K562 (cell line): Measurements from ENCODE around the gene TAS2R40. TPM values are rescaled to one million over a fixed set of nuclear protein-coding genes. Genes with fewer than 3 reads are reported as not detected.

ENCODE experiments used
- ATF2 ChIP-seq: sonication (generic); formaldehyde crosslinking; IDR thresholded peaks from 2 replicates; pipeline ENCODE4 v1.8.1; 2022; ENCODE audit warnings: missing genetic modification reagents
- CGGBP1 ChIP-seq: fragments of 250-450 bp; sonication (Bioruptor Pico); IDR thresholded peaks from 2 replicates; pipeline ENCODE4 v1.9.0; 2021; ENCODE audit warnings: mild to moderate bottlenecking
- E2F8 ChIP-seq: fragments of 450-650 bp; IDR thresholded peaks from 2 replicates; pipeline ENCODE4 v1.7.1; 2018; ENCODE audit warnings: mild to moderate bottlenecking, low read depth; ENCODE audit not compliant: partially characterized antibody
- EP400 ChIP-seq: fragments of 450-650 bp; IDR thresholded peaks from 2 replicates; pipeline ENCODE4 v1.6.1; 2017; ENCODE audit warnings: antibody characterized with exemption, mild to moderate bottlenecking, moderate library complexity
- FOXK1 ChIP-seq: sonication (generic); formaldehyde crosslinking; IDR thresholded peaks from 2 replicates; pipeline ENCODE4 v1.8.0; 2022; ENCODE audit warnings: missing genetic modification reagents, mild to moderate bottlenecking, borderline replicate concordance
- HDAC1 ChIP-seq, 2 experiments: fragments of 450-650 bp; IDR thresholded peaks; 2 replicates each; pipeline ENCODE4 v1.6.1; 2016 to 2017; ENCODE audit warnings: inconsistent platforms in 1 of 2, mild to moderate bottlenecking in 1 of 2, moderate library complexity in 1 of 2
- IRF9 ChIP-seq: fragments of 450-650 bp; IDR thresholded peaks from 2 replicates; pipeline ENCODE4 v1.6.1; 2016; ENCODE audit warnings: missing biosample characterization, missing genetic modification characterization
- MCM7 ChIP-seq, 2 experiments: fragments of 450-650 bp; IDR thresholded peaks; 2 replicates each; pipeline ENCODE4 v1.6.1; 2016 to 2018
- NFATC3 ChIP-seq: fragments of 450-650 bp; IDR thresholded peaks from 2 replicates; pipeline ENCODE4 v1.6.1; 2017; ENCODE audit warnings: mild to moderate bottlenecking
- NFIX ChIP-seq: fragments of 250-450 bp; sonication (Bioruptor Pico); IDR thresholded peaks from 2 replicates; pipeline ENCODE4 v1.4.0; 2020; ENCODE audit warnings: low read depth, mild to moderate bottlenecking, moderate library complexity
- NONO ChIP-seq, 2 experiments: fragments of 200-400 bp in 1 of 2; fragments of 450-650 bp in 1 of 2; formaldehyde crosslinking in 1 of 2; IDR thresholded peaks; 2 replicates each; pipeline ENCODE4 v1.6.1; 2017; ENCODE audit warnings: low read depth in 2 of 2, mild to moderate bottlenecking in 2 of 2, moderate library complexity in 2 of 2, low read length in 1 of 2
- NR2C1 ChIP-seq, 2 experiments: fragments of 450-650 bp; IDR thresholded peaks; 2 replicates each; pipeline ENCODE4 v1.6.1; 2017; ENCODE audit warnings: mild to moderate bottlenecking in 2 of 2, antibody characterized with exemption in 1 of 2, inconsistent platforms in 1 of 2, missing compliant biosample characterization in 1 of 2, missing genetic modification characterization in 1 of 2
- PCBP2 ChIP-seq: fragments of 200-400 bp; formaldehyde crosslinking; IDR thresholded peaks from 2 replicates; pipeline ENCODE4 v1.6.1; 2018; ENCODE audit warnings: low read length, low read depth, mild to moderate bottlenecking, moderate library complexity; ENCODE audit not compliant: poor library complexity, severe bottlenecking
- PHB ChIP-seq: fragments of 250-450 bp; sonication (Bioruptor Pico); IDR thresholded peaks from 2 replicates; pipeline ENCODE4 v1.5.0; 2021
- POLR2A ChIP-seq: fragments of 450-650 bp; conservative IDR thresholded peaks from 2 replicates; pipeline ENCODE4 v1.6.1; 2016
- PYGO2 ChIP-seq: fragments of 450-650 bp; IDR thresholded peaks from 2 replicates; pipeline ENCODE4 v1.6.1; 2016; ENCODE audit warnings: mild to moderate bottlenecking, missing genetic modification characterization, moderate library complexity, missing compliant biosample characterization
- SIN3B ChIP-seq: fragments of 450-650 bp; IDR thresholded peaks from 2 replicates; pipeline ENCODE4 v1.6.1; 2017; ENCODE audit warnings: low read depth, mild to moderate bottlenecking, moderate library complexity
- STAT5A ChIP-seq: IDR thresholded peaks from 2 replicates; pipeline ENCODE4 v1.6.1; 2012; ENCODE audit warnings: low read length, inconsistent platforms, borderline replicate concordance
- ZBTB26 ChIP-seq: fragments of 450-650 bp; formaldehyde crosslinking; IDR thresholded peaks from 2 replicates; pipeline ENCODE4 v1.4.0; 2022; ENCODE audit warnings: missing genetic modification characterization
- ZNF696 ChIP-seq: fragments of 250-450 bp; sonication (Bioruptor Pico); conservative IDR thresholded peaks from 2 replicates; pipeline ENCODE4 v1.4.0; 2020; ENCODE audit warnings: mild to moderate bottlenecking, moderate library complexity
- ZNF766 ChIP-seq: fragments of 200-800 bp; sonication (Bioruptor generic); conservative IDR thresholded peaks from 2 replicates; pipeline ENCODE4 v1.6.1; 2016; ENCODE audit warnings: missing genetic modification characterization, missing compliant biosample characterization
- polyA plus RNA-seq, 8 experiments: library from polyadenylated mRNA; depleted of rRNA in 4 of 8; stranded (reverse) in 5 of 8; unstranded in 3 of 8; fragments of >200 nt; fragmentation: Nextera tagmentation in 2 of 8; fragmentation: Illumina TruSeq in 1 of 8; extraction: Ambion mirVana in 2 of 8; extraction: Trizol in 1 of 8; gene quantifications; 2 replicates each; pipeline versions ENCODE4 v1.2.1 to v1.2.3, GENCODE V29; 2011 to 2014; ENCODE audit warnings: inconsistent platforms in 1 of 8, missing spikeins in 1 of 8
- total RNA-seq, 7 experiments: library from RNA; depleted of rRNA in 6 of 7; stranded (reverse); fragments of >200 nt in 6 of 7; fragmentation: Illumina TruSeq in 2 of 7; extraction: Trizol in 2 of 7; gene quantifications; 2 replicates each; pipeline versions ENCODE4 v1.2.1 to v1.2.3, GENCODE V29; 2011 to 2021; ENCODE audit warnings: low replicate concordance in 1 of 7

TAS2R40 gene
- total and polyA plus RNA-seq, 9 of the 15 experiments (the other 6 are each of a cell fraction or from before 2014, with no cell fraction given), result not detected

- no peak for TF ChIP-seq EP400
- TF ChIP-seq HDAC1 (IDR thresholded peaks at IDR 0.05), result no peak
- no peak for TF ChIP-seq PCBP2
- TF ChIP-seq ZBTB26 (CRISPR knock-in tag), result no peak
- no peak for TF ChIP-seq NFIX (CRISPR knock-in tag)
- TF ChIP-seq MCM7 (IDR thresholded peaks at IDR 0.05), result no peak
- TF ChIP-seq POLR2A, result no peak
- no peak for TF ChIP-seq ZNF766 (CRISPR knock-in tag)
- TF ChIP-seq ZNF696 (CRISPR knock-in tag), result no peak
- no peak for TF ChIP-seq IRF9 (tag)
- no peak for TF ChIP-seq PHB
- no peak for TF ChIP-seq ATF2 (CRISPR knock-in tag)
- 0 out of 4 replicates have a peak, but pooled peaks of 1 of the 2 experiments have one; percentile 6 for TF ChIP-seq NONO (IDR thresholded peaks at IDR 0.05; ENCODE audit: low read depth in 2 of 2, low read length in 1 of 2)
- no peak for TF ChIP-seq PYGO2 (tag)
- TF ChIP-seq E2F8, result peak; percentile 32
- TF ChIP-seq NR2C1 (IDR thresholded peaks at IDR 0.05), result no peak
- no peak for TF ChIP-seq NR2C1 (tag; IDR thresholded peaks at IDR 0.05)
- TF ChIP-seq STAT5A, result peak; percentile 36; the same call in 1 of the 2 replicates
- TF ChIP-seq SIN3B, result no peak; the same call in 1 of the 2 replicates
- TF ChIP-seq CGGBP1 (CRISPR knock-in tag), result 0 out of 2 replicates have a peak, but pooled peaks have one; percentile 54
- no peak for TF ChIP-seq FOXK1 (CRISPR knock-in tag)
- TF ChIP-seq NFATC3, result no peak
Measured at GRCh38 chr7:143214789-143215679, 6.8 kb upstream of the TAS2R40 start (continued).
